HepG2 (cell line): Measurements from ENCODE around the gene ARHGAP4. TPM values are rescaled to one million over a fixed set of nuclear protein-coding genes. Genes with fewer than 3 reads are reported as not detected.

ENCODE experiments used
- ATAC-seq: fragments of 200-7000 bp; cut with Tn5 transposase; 3 replicates; pipeline ENCODE4 v1.9.1; 2020; ENCODE audit warnings: mild to moderate bottlenecking, moderate library complexity
- BruUV-seq: library from RNA; stranded (reverse); fragments of 400-500 nt; replicated peaks from 2 replicates; lab custom pipeline; 2021; lab: Mats Ljungman, UMichigan
- CTCF ChIA-PET: fragments of 300-600 bp; formaldehyde crosslinking; extraction: SDS; loops from one replicate; lab custom pipeline; 2021; ENCODE audit warnings: low total read pairs, inconsistent platforms, low intra/inter-chr PET ratio; lab: Yijun Ruan, JAX
- POLR2A ChIA-PET: fragments of 350-600 bp; sonication (Branson Sonifier 250); formaldehyde crosslinking; loops from one replicate; lab custom pipeline; 2020; ENCODE audit warnings: antibody characterized with exemption, inconsistent platforms; lab: Yijun Ruan, JAX
- DNase-seq: peaks from one replicate; pipeline ENCODE4 v3.0.0-alpha.2; 2015; ENCODE audit warnings: low spot score
- FAIRE-seq: peaks from 3 replicates; lab custom pipeline; 2011; peaks lifted over from hg19 to GRCh38; lab: Jason Lieb, UNC
- H2AFZ ChIP-seq: one replicate; pipeline ENCODE4 v1.6.1; 2011; ENCODE audit warnings: low read length, inconsistent platforms
- H3K27ac ChIP-seq: fragments of 300-600 bp; 3 replicates; pipeline ENCODE4 v1.8.0; 2011; ENCODE audit warnings: mixed run types, mild to moderate bottlenecking, mixed read lengths, low read length, inconsistent platforms; ENCODE audit not compliant: insufficient read depth; ENCODE audit errors: extremely low read length
- H3K27me3 ChIP-seq, 2 experiments: fragments of 200-600 bp in 1 of 2; 2 replicates in 1 of 2; 3 replicates in 1 of 2; pipeline versions ENCODE4 v1.6.0 to v1.8.0; 2011; ENCODE audit warnings: low read length in 2 of 2, mild to moderate bottlenecking in 2 of 2, moderate library complexity in 2 of 2, inconsistent platforms in 1 of 2; ENCODE audit not compliant: insufficient read depth in 2 of 2, control insufficient read depth in 1 of 2
- H3K36me3 ChIP-seq, 2 experiments: fragments of 200-600 bp in 1 of 2; replicated peaks in 1 of 2; 2 replicates in 1 of 2; 3 replicates in 1 of 2; pipeline versions ENCODE4 v1.5.1 to v1.8.0; 2011; ENCODE audit warnings: low read length in 2 of 2, inconsistent platforms in 1 of 2; ENCODE audit not compliant: insufficient read depth in 2 of 2, control insufficient read depth in 1 of 2
- H3K4me1 ChIP-seq: 2 replicates; pipeline ENCODE4 v1.5.1; 2012; ENCODE audit warnings: low read length, inconsistent platforms; ENCODE audit not compliant: insufficient read depth
- H3K4me2 ChIP-seq: 2 replicates; pipeline ENCODE4 v1.6.0; 2011; ENCODE audit warnings: low read depth, low read length, inconsistent platforms
- H3K4me3 ChIP-seq, 3 experiments: fragments of 200-600 bp in 1 of 3; sonication (generic), shearing (Covaris generic) in 1 of 3; replicated peaks in 1 of 3; 2 replicates each; pipeline ENCODE4 v1.5.1; 2011 to 2016; ENCODE audit warnings: low read length in 3 of 3, inconsistent platforms in 2 of 3, low read depth in 2 of 3, mild to moderate bottlenecking in 2 of 3, control low read depth in 1 of 3, mixed read lengths in 1 of 3; ENCODE audit not compliant: insufficient read depth in 1 of 3
- H3K79me2 ChIP-seq: one replicate; pipeline ENCODE4 v1.6.1; 2011; ENCODE audit warnings: low read length, inconsistent platforms; ENCODE audit not compliant: insufficient read depth
- H3K9ac ChIP-seq: 2 replicates; pipeline ENCODE4 v1.6.0; 2011; ENCODE audit warnings: mild to moderate bottlenecking, low read depth, low read length, inconsistent platforms; ENCODE audit not compliant: insufficient read depth
- H3K9me3 ChIP-seq: 2 replicates; pipeline ENCODE4 v1.5.1; 2012; ENCODE audit warnings: mild to moderate bottlenecking, low read length
- H4K20me1 ChIP-seq: 2 replicates; pipeline ENCODE4 v1.6.0; 2011; ENCODE audit warnings: inconsistent platforms, mild to moderate bottlenecking, low read length, moderate library complexity; ENCODE audit not compliant: insufficient read depth
- ARNT ChIP-seq: fragments of 450-650 bp; IDR thresholded peaks from 2 replicates; pipeline ENCODE4 v1.6.1; 2017
- ATF7 ChIP-seq, 2 experiments: fragments of 450-650 bp in 1 of 2; sonication (generic) in 1 of 2; formaldehyde crosslinking in 1 of 2; IDR thresholded peaks; 2 replicates each; pipeline versions ENCODE4 v1.4.0 to v1.6.1; 2016 to 2020; ENCODE audit warnings: antibody characterized with exemption in 1 of 2, mild to moderate bottlenecking in 1 of 2, missing genetic modification reagents in 1 of 2
- CHD4 ChIP-seq: fragments of 200-600 bp; sonication (generic); IDR thresholded peaks from 2 replicates; pipeline ENCODE4 v1.7.0; 2017; ENCODE audit warnings: mild to moderate bottlenecking, low read length, borderline replicate concordance
- FOXA1 ChIP-seq, 2 experiments: fragments of 450-650 bp in 1 of 2; sonication (generic) in 1 of 2; formaldehyde crosslinking in 1 of 2; IDR thresholded peaks; 2 replicates each; pipeline versions ENCODE4 v1.4.0 to v1.6.1; 2016 to 2020; ENCODE audit warnings: missing genetic modification reagents in 1 of 2
- HDAC6 ChIP-seq: fragments of 200-600 bp; sonication (generic); IDR thresholded peaks from 2 replicates; pipeline ENCODE4 v1.7.0; 2017; ENCODE audit warnings: mild to moderate bottlenecking, antibody characterized with exemption, low read length, low read depth
- MYNN ChIP-seq: sonication (generic); formaldehyde crosslinking; IDR thresholded peaks from 2 replicates; pipeline ENCODE4 v1.4.0; 2020; ENCODE audit warnings: mild to moderate bottlenecking, low read depth, missing genetic modification reagents
- SALL1 ChIP-seq: sonication (generic); formaldehyde crosslinking; IDR thresholded peaks from 2 replicates; pipeline ENCODE4 v1.8.0; 2022; ENCODE audit warnings: mild to moderate bottlenecking, missing genetic modification reagents
- ZFP36 ChIP-seq: fragments of 150-350 bp; IDR thresholded peaks from 2 replicates; pipeline ENCODE4 v1.6.1; 2018; ENCODE audit warnings: borderline replicate concordance, low read length, low read depth; ENCODE audit not compliant: partially characterized antibody
- WGBS: methylation state at CpG from one replicate; pipeline ENCODE4 v1.1.6; 2017; ENCODE audit warnings: low lambda C conversion rate; 5-methylcytosine and 5-hydroxymethylcytosine counted together
- in situ Hi-C: cut with HindIII; loops from 2 replicates; pipeline ENCODE4 v1.10.0; 2017; ENCODE audit warnings: low pct_unique_long_range_greater_than_20kb; ENCODE audit not compliant: extremely low pct_ligation_motif_present
- intact Hi-C: fragments of 100-400 bp; cut with micrococcal nuclease; formaldehyde crosslinking; loops from one replicate; pipeline ENCODE4 v1.10.0; 2022; ENCODE audit not compliant: unreplicated experiment
- polyA plus RNA-seq, 8 experiments: library from polyadenylated mRNA; depleted of rRNA in 3 of 8; stranded (reverse) in 7 of 8; unstranded in 1 of 8; fragments of >200 nt; fragmentation: Illumina TruSeq in 4 of 8; extraction: Trizol in 4 of 8; gene quantifications; 2 replicates each; pipeline versions ENCODE4 v1.2.1 to v1.2.3, GENCODE V29; 2011 to 2016; ENCODE audit warnings: low read depth in 4 of 8, missing spikeins in 1 of 8, mixed read lengths in 1 of 8; ENCODE audit not compliant: insufficient read depth in 1 of 8
- total RNA-seq, 5 experiments: library from RNA; depleted of rRNA; stranded (reverse); fragments of >200 nt; fragmentation: Illumina TruSeq; extraction: Trizol; gene quantifications; 2 replicates each; pipeline ENCODE4 v1.2.3, GENCODE V29; 2016; ENCODE audit warnings: low read depth in 1 of 5
- TF ChIP-seq, protein P1 (sequence below): sonication (generic); formaldehyde crosslinking; IDR thresholded peaks from 2 replicates; pipeline ENCODE4 v1.4.0; 2020; ENCODE audit warnings: missing genetic modification reagents
- TF ChIP-seq, protein P2 (sequence below): sonication (generic); formaldehyde crosslinking; IDR thresholded peaks from 2 replicates; pipeline ENCODE4 v1.4.0; 2020; ENCODE audit warnings: missing genetic modification reagents
- TF ChIP-seq, protein P3 (sequence below): sonication (generic); formaldehyde crosslinking; IDR thresholded peaks from 2 replicates; pipeline ENCODE4 v1.4.0; 2020; ENCODE audit warnings: mild to moderate bottlenecking, missing genetic modification reagents
- TF ChIP-seq, protein P4 (sequence below), 2 experiments: sonication (generic) in 1 of 2; formaldehyde crosslinking in 1 of 2; IDR thresholded peaks; 2 replicates each; pipeline versions ENCODE4 v1.4.0 to v1.6.1; 2018 to 2020; ENCODE audit warnings: missing genetic modification reagents in 2 of 2, borderline replicate concordance in 1 of 2, low read depth in 1 of 2, mild to moderate bottlenecking in 1 of 2, missing biosample characterization in 1 of 2

ARHGAP4 gene
- total and polyA plus RNA-seq, 2 of the 13 experiments (the other 11 are each of a cell fraction or from before 2014, with no cell fraction given), result 0.57 to 0.64 TPM

DNA sequence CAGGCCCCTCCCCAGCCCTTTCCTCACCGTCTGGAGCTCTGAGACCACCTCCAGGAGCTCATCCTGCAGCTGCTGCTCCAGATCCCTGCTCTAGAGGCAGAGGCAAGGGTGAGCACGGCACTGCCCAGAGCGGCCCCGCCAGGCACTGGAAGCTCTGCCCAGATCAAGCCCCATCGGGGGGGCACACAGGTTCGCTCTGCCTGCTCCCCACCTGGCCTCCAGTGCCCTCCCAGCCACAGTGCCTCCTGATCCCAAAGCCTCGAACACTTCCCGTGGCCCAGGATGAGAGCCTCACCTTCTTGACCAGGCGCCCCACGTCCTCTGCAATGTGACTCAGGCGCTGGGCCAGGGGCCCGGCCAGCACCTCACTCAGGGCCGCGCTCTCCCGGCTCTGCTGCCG lies 5.0 kb downstream of the ARHGAP4 start:
- no peaks in the 10 kb centered on the region for H3K36me3 ChIP-seq
- intact Hi-C loops, result no loop called here
- ATAC-seq, result 0 out of 3 replicates have a peak, but pooled peaks have one; percentile 9
- no peaks in the 10 kb centered on the region for H4K20me1 ChIP-seq
- DNase-seq, result no peak
- TF ChIP-seq, protein P1, sequence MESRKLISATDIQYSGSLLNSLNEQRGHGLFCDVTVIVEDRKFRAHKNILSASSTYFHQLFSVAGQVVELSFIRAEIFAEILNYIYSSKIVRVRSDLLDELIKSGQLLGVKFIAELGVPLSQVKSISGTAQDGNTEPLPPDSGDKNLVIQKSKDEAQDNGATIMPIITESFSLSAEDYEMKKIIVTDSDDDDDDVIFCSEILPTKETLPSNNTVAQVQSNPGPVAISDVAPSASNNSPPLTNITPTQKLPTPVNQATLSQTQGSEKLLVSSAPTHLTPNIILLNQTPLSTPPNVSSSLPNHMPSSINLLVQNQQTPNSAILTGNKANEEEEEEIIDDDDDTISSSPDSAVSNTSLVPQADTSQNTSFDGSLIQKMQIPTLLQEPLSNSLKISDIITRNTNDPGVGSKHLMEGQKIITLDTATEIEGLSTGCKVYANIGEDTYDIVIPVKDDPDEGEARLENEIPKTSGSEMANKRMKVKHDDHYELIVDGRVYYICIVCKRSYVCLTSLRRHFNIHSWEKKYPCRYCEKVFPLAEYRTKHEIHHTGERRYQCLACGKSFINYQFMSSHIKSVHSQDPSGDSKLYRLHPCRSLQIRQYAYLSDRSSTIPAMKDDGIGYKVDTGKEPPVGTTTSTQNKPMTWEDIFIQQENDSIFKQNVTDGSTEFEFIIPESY (CRISPR knock-in tag), result 0 out of 2 replicates have a peak, but pooled peaks have one; percentile 10
- TF ChIP-seq FOXA1 (IDR thresholded peaks at IDR 0.05) (no peak), FOXA1 (CRISPR knock-in tag; IDR thresholded peaks at IDR 0.05) (no peak)
- ChIA-PET CTCF (no interaction called here), POLR2A (no interaction called here)
- H3K9me3 ChIP-seq, result no peaks in the 10 kb centered on the region
- no peak for FAIRE-seq
- no peak overlapping the region for H2AFZ ChIP-seq
- H3K4me1 ChIP-seq, result peaks cover 45% of the 10 kb centered on the region
- no peak overlapping the region for H3K4me3 ChIP-seq
- no peak overlapping the region for H3K9ac ChIP-seq
- no TSS peak for BruUV-seq
- no peaks in the 10 kb centered on the region; a peak in 2 of 5 replicates for H3K27me3 ChIP-seq
- H3K4me2 ChIP-seq, result no peak overlapping the region
- no peaks in the 10 kb centered on the region for H3K79me2 ChIP-seq
- no CpG with 5 or more reads among the region's 16 CpGs for WGBS
- in situ Hi-C loops, result no loop called here
- H3K27ac ChIP-seq, result no peak overlapping the region

DNA sequence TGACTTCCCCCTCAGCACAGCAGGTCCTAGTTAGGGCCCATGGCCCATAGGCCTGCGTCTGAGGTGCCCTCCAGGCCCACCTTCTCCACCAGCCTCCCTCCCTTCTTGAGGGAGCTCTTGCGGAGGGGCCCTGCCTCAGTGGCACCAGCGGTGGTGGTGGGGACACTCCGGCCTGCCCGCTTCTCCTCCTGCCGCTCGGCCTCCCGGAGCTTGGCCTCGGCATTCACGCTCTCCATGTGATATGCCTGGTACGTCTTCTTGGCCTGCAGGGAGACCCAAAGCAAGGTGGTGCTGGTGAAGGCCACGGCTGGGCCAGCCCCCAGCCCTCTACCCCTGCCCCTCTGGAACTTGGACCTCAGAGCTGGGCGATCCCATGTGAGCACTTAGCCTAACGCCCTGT lies 5.5 kb downstream of the ARHGAP4 start:
- peaks cover 41% of the 10 kb centered on the region for H3K4me1 ChIP-seq
- CTCF ChIA-PET, result no interaction called here
- no peaks in the 10 kb centered on the region for H3K36me3 ChIP-seq
- intact Hi-C loops, result no loop called here
- H4K20me1 ChIP-seq, result no peaks in the 10 kb centered on the region
- H3K9ac ChIP-seq, result no peak overlapping the region
- POLR2A ChIA-PET, result no interaction called here
- H3K79me2 ChIP-seq, result no peaks in the 10 kb centered on the region
- no peaks in the 10 kb centered on the region for H3K9me3 ChIP-seq
- no peak overlapping the region for H3K4me2 ChIP-seq
- no peaks in the 10 kb centered on the region; a peak in 2 of 5 replicates for H3K27me3 ChIP-seq
- no TSS peak for BruUV-seq
- no peak for DNase-seq
- no peak overlapping the region for H2AFZ ChIP-seq
- ATAC-seq, result no peak
- H3K27ac ChIP-seq, result no peak overlapping the region
- in situ Hi-C loops, result no loop called here
- WGBS, result no CpG with 5 or more reads among the region's 14 CpGs
- no peak overlapping the region for H3K4me3 ChIP-seq
- FAIRE-seq, result no peak
- no peak for TF ChIP-seq SALL1
- TF ChIP-seq ARNT, result no peak
- TF ChIP-seq, protein P2, sequence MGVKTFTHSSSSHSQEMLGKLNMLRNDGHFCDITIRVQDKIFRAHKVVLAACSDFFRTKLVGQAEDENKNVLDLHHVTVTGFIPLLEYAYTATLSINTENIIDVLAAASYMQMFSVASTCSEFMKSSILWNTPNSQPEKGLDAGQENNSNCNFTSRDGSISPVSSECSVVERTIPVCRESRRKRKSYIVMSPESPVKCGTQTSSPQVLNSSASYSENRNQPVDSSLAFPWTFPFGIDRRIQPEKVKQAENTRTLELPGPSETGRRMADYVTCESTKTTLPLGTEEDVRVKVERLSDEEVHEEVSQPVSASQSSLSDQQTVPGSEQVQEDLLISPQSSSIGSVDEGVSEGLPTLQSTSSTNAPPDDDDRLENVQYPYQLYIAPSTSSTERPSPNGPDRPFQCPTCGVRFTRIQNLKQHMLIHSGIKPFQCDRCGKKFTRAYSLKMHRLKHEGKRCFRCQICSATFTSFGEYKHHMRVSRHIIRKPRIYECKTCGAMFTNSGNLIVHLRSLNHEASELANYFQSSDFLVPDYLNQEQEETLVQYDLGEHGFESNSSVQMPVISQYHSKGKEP (CRISPR knock-in tag), result no peak
- TF ChIP-seq MYNN (CRISPR knock-in tag), result no peak
- no peak for TF ChIP-seq HDAC6
- no peak for TF ChIP-seq CHD4
- TF ChIP-seq, protein P3, sequence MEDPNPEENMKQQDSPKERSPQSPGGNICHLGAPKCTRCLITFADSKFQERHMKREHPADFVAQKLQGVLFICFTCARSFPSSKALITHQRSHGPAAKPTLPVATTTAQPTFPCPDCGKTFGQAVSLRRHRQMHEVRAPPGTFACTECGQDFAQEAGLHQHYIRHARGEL (CRISPR knock-in tag), result no peak
- TF ChIP-seq, protein P4, sequence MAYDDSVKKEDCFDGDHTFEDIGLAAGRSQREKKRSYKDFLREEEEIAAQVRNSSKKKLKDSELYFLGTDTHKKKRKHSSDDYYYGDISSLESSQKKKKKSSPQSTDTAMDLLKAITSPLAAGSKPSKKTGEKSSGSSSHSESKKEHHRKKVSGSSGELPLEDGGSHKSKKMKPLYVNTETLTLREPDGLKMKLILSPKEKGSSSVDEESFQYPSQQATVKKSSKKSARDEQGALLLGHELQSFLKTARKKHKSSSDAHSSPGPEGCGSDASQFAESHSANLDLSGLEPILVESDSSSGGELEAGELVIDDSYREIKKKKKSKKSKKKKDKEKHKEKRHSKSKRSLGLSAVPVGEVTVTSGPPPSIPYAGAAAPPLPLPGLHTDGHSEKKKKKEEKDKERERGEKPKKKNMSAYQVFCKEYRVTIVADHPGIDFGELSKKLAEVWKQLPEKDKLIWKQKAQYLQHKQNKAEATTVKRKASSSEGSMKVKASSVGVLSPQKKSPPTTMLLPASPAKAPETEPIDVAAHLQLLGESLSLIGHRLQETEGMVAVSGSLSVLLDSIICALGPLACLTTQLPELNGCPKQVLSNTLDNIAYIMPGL (CRISPR knock-in tag; IDR thresholded peaks at IDR 0.05; ENCODE audit: borderline replicate concordance in 1 of 2, low read depth in 1 of 2), result no peak
- TF ChIP-seq ZFP36, result no peak
- TF ChIP-seq ATF7 (IDR thresholded peaks at IDR 0.05), result no peak
- no peak for TF ChIP-seq ATF7 (CRISPR knock-in tag; IDR thresholded peaks at IDR 0.05)
